H1 (cell line): Measurements from ENCODE around the gene AOPEP. TPM values are rescaled to one million over a fixed set of nuclear protein-coding genes. Genes with fewer than 3 reads are reported as not detected.

Experiments
- CTCF ChIA-PET: fragments of 300-600 bp; sonication (Branson Sonifier 250); formaldehyde crosslinking; loops from one replicate; lab custom pipeline; 2021; ENCODE audit not compliant: partially characterized antibody; lab: Charles Lee
- POLR2A ChIA-PET: fragments of 300-600 bp; sonication (Branson Sonifier 250); formaldehyde crosslinking; loops from one replicate; lab custom pipeline; 2021; ENCODE audit warnings: inconsistent platforms; ENCODE audit not compliant: partially characterized antibody; lab: Charles Lee
- DNase-seq, 2 experiments: peaks; one replicate each; pipeline versions ENCODE4 v3.0.0 to v3.0.0-alpha.2; 2010 to 2022; ENCODE audit warnings: low spot score in 2 of 2, low read depth in 1 of 2, mixed read lengths in 1 of 2
- FAIRE-seq: peaks from 2 replicates; lab custom pipeline; 2011; peaks lifted over from hg19 to GRCh38; lab: Jason Lieb, UNC
- H2AFZ ChIP-seq: 2 replicates; pipeline ENCODE4 v1.8.1; 2012; ENCODE audit warnings: low read length, inconsistent platforms
- H2AK5ac ChIP-seq: 2 replicates; pipeline ENCODE4 v1.6.1; 2013; ENCODE audit warnings: low read depth, low read length
- H2BK120ac ChIP-seq: replicated peaks from 2 replicates; pipeline ENCODE3; 2013; ENCODE audit warnings: low read depth, low read length, inconsistent platforms
- H2BK12ac ChIP-seq: 2 replicates; pipeline ENCODE4 v1.6.1; 2013; ENCODE audit warnings: low read depth, low read length
- H2BK15ac ChIP-seq: 2 replicates; pipeline ENCODE4 v1.6.1; 2013; ENCODE audit warnings: low read length
- H2BK20ac ChIP-seq: 2 replicates; pipeline ENCODE4 v1.6.1; 2013; ENCODE audit warnings: low read length
- H2BK5ac ChIP-seq: 2 replicates; pipeline ENCODE4 v1.6.1; 2013; ENCODE audit warnings: low read depth, low read length
- H3K14ac ChIP-seq: 2 replicates; pipeline ENCODE4 v1.6.1; 2013; ENCODE audit warnings: inconsistent platforms; ENCODE audit not compliant: insufficient read length
- H3K18ac ChIP-seq: 2 replicates; pipeline ENCODE4 v1.6.1; 2013; ENCODE audit warnings: low read length; ENCODE audit errors: extremely low read depth
- H3K23ac ChIP-seq: 2 replicates; pipeline ENCODE4 v1.6.1; 2013; ENCODE audit warnings: inconsistent platforms; ENCODE audit not compliant: insufficient read length
- H3K23me2 ChIP-seq: 2 replicates; pipeline ENCODE4 v1.6.1; 2013; ENCODE audit warnings: low read depth, low read length
- H3K27ac ChIP-seq: 2 replicates; pipeline ENCODE4 v1.6.1; 2011; ENCODE audit warnings: low read depth, low read length, inconsistent platforms
- H3K27me3 ChIP-seq, 4 experiments: replicated peaks in 1 of 4; 1 replicate in 1 of 4; 2 replicates in 3 of 4; pipeline versions ENCODE4 v1.6.1 to v1.8.1; 2011 to 2013; ENCODE audit warnings: low read length in 3 of 4, mild to moderate bottlenecking in 3 of 4, inconsistent platforms in 2 of 4, mixed read lengths in 2 of 4, moderate library complexity in 1 of 4; ENCODE audit not compliant: control insufficient read depth in 3 of 4, insufficient read depth in 3 of 4; ENCODE audit errors: extremely low read depth in 1 of 4
- H3K36me3 ChIP-seq, 4 experiments: 2 replicates each; pipeline versions ENCODE4 v1.6.1 to v1.8.1; 2011 to 2013; ENCODE audit warnings: mild to moderate bottlenecking in 4 of 4, low read length in 3 of 4, moderate library complexity in 2 of 4, control low read depth in 1 of 4, inconsistent platforms in 1 of 4; ENCODE audit not compliant: insufficient read depth in 4 of 4, control insufficient read depth in 2 of 4
- H3K4ac ChIP-seq: replicated peaks from 2 replicates; pipeline ENCODE3; 2013; ENCODE audit warnings: low read length, low read depth, mixed read lengths, inconsistent platforms; ENCODE audit not compliant: insufficient read length
- H3K4me1 ChIP-seq, 4 experiments: replicated peaks in 1 of 4; 1 replicate in 1 of 4; 2 replicates in 3 of 4; pipeline versions ENCODE4 v1.6.1 to v1.8.1; 2011 to 2013; ENCODE audit warnings: low read length in 3 of 4, inconsistent platforms in 2 of 4, mixed read lengths in 1 of 4; ENCODE audit not compliant: insufficient read depth in 4 of 4, control insufficient read depth in 3 of 4
- H3K4me2 ChIP-seq, 2 experiments: 2 replicates each; pipeline versions ENCODE4 v1.6.1 to v1.8.1; 2011 to 2013; ENCODE audit warnings: low read depth in 2 of 2, low read length in 2 of 2, control low read depth in 1 of 2, inconsistent platforms in 1 of 2, mild to moderate bottlenecking in 1 of 2; ENCODE audit not compliant: insufficient read depth in 1 of 2
- H3K4me3 ChIP-seq, 4 experiments: fragments of 200-600, 300-600 bp in 1 of 4; sonication (generic), shearing (Covaris generic), sonication (Bioruptor Twin) in 1 of 4; 2 replicates each; pipeline versions ENCODE4 v1.5.1 to v1.8.1; 2011 to 2016; ENCODE audit warnings: low read length in 4 of 4, low read depth in 3 of 4, control low read depth in 2 of 4, inconsistent platforms in 2 of 4, mild to moderate bottlenecking in 2 of 4, mixed read lengths in 1 of 4, moderate library complexity in 1 of 4; ENCODE audit not compliant: insufficient read depth in 2 of 4; ENCODE audit errors: extremely low read depth in 1 of 4
- H3K56ac ChIP-seq: replicated peaks from 2 replicates; pipeline ENCODE3; 2013; ENCODE audit warnings: low read depth, mild to moderate bottlenecking, mixed read lengths, low read length, inconsistent platforms; ENCODE audit not compliant: insufficient read length
- H3K79me1 ChIP-seq: 2 replicates; pipeline ENCODE4 v1.6.1; 2013; ENCODE audit warnings: low read depth, low read length, control low read depth
- H3K79me2 ChIP-seq, 2 experiments: 2 replicates each; pipeline versions ENCODE4 v1.6.1 to v1.8.1; 2012 to 2013; ENCODE audit warnings: low read length in 2 of 2, mild to moderate bottlenecking in 2 of 2, inconsistent platforms in 1 of 2; ENCODE audit not compliant: insufficient read depth in 2 of 2, control insufficient read depth in 1 of 2
- H3K9ac ChIP-seq, 4 experiments: replicated peaks in 1 of 4; 1 replicate in 1 of 4; 2 replicates in 3 of 4; pipeline versions ENCODE4 v1.6.1 to v1.8.1; 2011 to 2013; ENCODE audit warnings: low read depth in 3 of 4, low read length in 3 of 4, control low read depth in 2 of 4, mild to moderate bottlenecking in 2 of 4, moderate library complexity in 2 of 4, inconsistent platforms in 1 of 4; ENCODE audit errors: extremely low read depth in 1 of 4
- H3K9me3 ChIP-seq, 2 experiments: 2 replicates each; pipeline versions ENCODE4 v1.6.1 to v1.8.1; 2012 to 2013; ENCODE audit warnings: mild to moderate bottlenecking in 2 of 2, moderate library complexity in 2 of 2, control low read depth in 1 of 2, inconsistent platforms in 1 of 2, low read depth in 1 of 2, low read length in 1 of 2, mixed read lengths in 1 of 2; ENCODE audit not compliant: insufficient read depth in 2 of 2
- H4K20me1 ChIP-seq, 2 experiments: replicated peaks in 1 of 2; 2 replicates each; pipeline versions ENCODE3 to v1.8.1; 2011 to 2013; ENCODE audit warnings: inconsistent platforms in 2 of 2, low read length in 2 of 2, mild to moderate bottlenecking in 1 of 2; ENCODE audit not compliant: insufficient read depth in 2 of 2, control insufficient read depth in 1 of 2
- H4K5ac ChIP-seq: 2 replicates; pipeline ENCODE4 v1.6.1; 2013; ENCODE audit warnings: low read length, low read depth, mixed read lengths, inconsistent platforms; ENCODE audit not compliant: insufficient read length
- H4K8ac ChIP-seq: 2 replicates; pipeline ENCODE4 v1.8.0; 2013; ENCODE audit warnings: mild to moderate bottlenecking, moderate library complexity, low read length, inconsistent platforms; ENCODE audit not compliant: insufficient read depth; ENCODE audit errors: extremely low read depth
- H4K91ac ChIP-seq: replicated peaks from 2 replicates; pipeline ENCODE3; 2013; ENCODE audit warnings: low read length, mixed read lengths, inconsistent platforms; ENCODE audit not compliant: insufficient read length
- CBX5 ChIP-seq: fragments of 300-800, 300-1000 bp; sonication (generic); IDR thresholded peaks from 2 replicates; pipeline ENCODE4 v1.7.1; 2016; ENCODE audit warnings: antibody characterized with exemption, low read length, low read depth
- JUN ChIP-seq: IDR thresholded peaks from 2 replicates; pipeline ENCODE4 v1.6.1; 2011; ENCODE audit warnings: low read depth, mild to moderate bottlenecking, improper control_type of control experiment, low read length
- JUND ChIP-seq: IDR thresholded peaks from 2 replicates; pipeline ENCODE4 v1.6.1; 2011; ENCODE audit warnings: mild to moderate bottlenecking, improper control_type of control experiment, low read length
- NRF1 ChIP-seq: IDR thresholded peaks from 2 replicates; pipeline ENCODE4 v1.6.1; 2011; ENCODE audit warnings: mild to moderate bottlenecking, low read depth, low read length, improper control_type of control experiment
- RBBP5 ChIP-seq: IDR thresholded peaks from 2 replicates; pipeline ENCODE4 v1.7.1; 2012; ENCODE audit warnings: low read depth, mild to moderate bottlenecking, inconsistent platforms, low read length, moderate library complexity, borderline replicate concordance
- RNF2 ChIP-seq: fragments of 200-900, 300-1000 bp; sonication (generic); IDR thresholded peaks from 2 replicates; pipeline ENCODE4 v1.7.1; 2016; ENCODE audit warnings: borderline replicate concordance, low read depth, mild to moderate bottlenecking, antibody characterized with exemption, low read length; ENCODE audit not compliant: poor library complexity, severe bottlenecking; ENCODE audit errors: missing control alignments
- SIRT6 ChIP-seq: IDR thresholded peaks from one replicate; pipeline ENCODE4 v1.7.1; 2012; ENCODE audit warnings: low read length, inconsistent platforms
- SUZ12 ChIP-seq: fragments of 200-600 bp; sonication (generic); IDR thresholded peaks from 2 replicates; pipeline ENCODE4 v1.6.1; 2012; ENCODE audit warnings: mild to moderate bottlenecking, inconsistent platforms, low read length, moderate library complexity, mixed read lengths
- WGBS, 2 experiments: shearing (Covaris generic) in 1 of 2; methylation state at CpG; one replicate each; pipeline versions ENCODE4 v1.1.6 to v1.1.7; 2013 to 2015; ENCODE audit warnings: low lambda C conversion rate in 2 of 2, mixed read lengths in 2 of 2, inconsistent platforms in 1 of 2, low coverage in 1 of 2, missing lambda C conversion rate in 1 of 2; ENCODE audit not compliant: insufficient replicate concordance in 2 of 2, insufficient coverage in 1 of 2, insufficient read length in 1 of 2; ENCODE audit errors: extremely low coverage in 1 of 2, missing lambda C conversion rate in 1 of 2; 5-methylcytosine and 5-hydroxymethylcytosine counted together
- polyA plus RNA-seq, 7 experiments: library from polyadenylated mRNA; depleted of rRNA in 3 of 7; stranded (reverse) in 5 of 7; unstranded in 2 of 7; fragments of >200 nt in 5 of 7; fragments of 200-250 nt in 2 of 7; gene quantifications; 1 replicate in 5 of 7; 2 replicates in 1 of 7; 4 replicates in 1 of 7; pipeline versions ENCODE4 v1.2.1 to v1.2.3, GENCODE V29; 2011 to 2013; ENCODE audit warnings: missing spikeins in 2 of 7, mixed read lengths in 2 of 7
- total RNA-seq: library from RNA; stranded (reverse); fragmentation: NEBNext Ultra II Directional; extraction: Animal tissue kit (Norgen Biotek cat#: 25700); gene quantifications from 2 replicates; pipeline ENCODE4 v1.2.1, GENCODE V29; 2021
- TF ChIP-seq, protein P1 (sequence below): IDR thresholded peaks from 2 replicates; pipeline ENCODE4 v1.6.1; 2012; ENCODE audit warnings: inconsistent platforms
- TF ChIP-seq, protein P2 (sequence below): IDR thresholded peaks from 2 replicates; pipeline ENCODE4 v1.6.1; 2011; ENCODE audit warnings: low read length, improper control_type of control experiment
- TF ChIP-seq, protein P3 (sequence below): IDR thresholded peaks from 2 replicates; pipeline ENCODE4 v1.6.1; 2012; ENCODE audit warnings: low read length, inconsistent platforms

The AOPEP gene
- total and polyA plus RNA-seq, 2 of the 8 experiments (the other 6 are each of a cell fraction or from before 2014, with no cell fraction given): 6.1 to 14.3 TPM

DNA sequence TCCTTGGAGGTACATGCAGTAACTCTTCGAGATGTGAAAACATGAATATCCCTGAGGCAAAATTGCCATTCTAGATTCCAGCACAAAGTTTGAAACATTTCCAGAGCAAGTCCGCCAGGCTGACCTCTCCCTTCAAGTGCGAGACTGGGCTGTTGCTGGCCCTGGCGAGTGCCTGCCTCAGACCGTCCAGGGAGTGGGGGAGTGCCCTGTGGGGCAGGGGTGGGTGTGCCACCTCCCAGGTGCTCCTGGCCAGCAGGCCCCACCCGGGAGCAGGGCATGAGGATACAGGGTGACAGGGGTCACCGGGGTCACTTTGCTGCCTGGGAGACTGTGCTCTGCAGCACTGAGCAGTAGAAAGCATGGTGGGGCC lies 199.9 kb downstream of the AOPEP start:
- no peak overlapping the region for H3K23ac ChIP-seq
- H2AFZ ChIP-seq: no peak overlapping the region
- H3K27ac ChIP-seq: no peak overlapping the region
- H2AK5ac ChIP-seq: no peak overlapping the region
- POLR2A ChIA-PET: interaction anchor here (1.5 kb wide), 1 partner anchor 9 kb away, joined by 4 read pairs; no protein-coding TSS in a partner anchor
- H3K79me1 ChIP-seq: no peaks in the 10 kb centered on the region
- CTCF ChIA-PET: no interaction called here
- no peak overlapping the region for H2BK12ac ChIP-seq
- H2BK120ac ChIP-seq: no peak overlapping the region
- 84% methylated on average over 6 of the region's 7 CpGs; no CpG with 5 or more reads in 1 of the 2 experiments for WGBS, 2 experiments
- H2BK20ac ChIP-seq: no peak overlapping the region
- no peak overlapping the region for H2BK15ac ChIP-seq
- no peak overlapping the region for H3K4ac ChIP-seq
- no peaks in the 10 kb centered on the region for H3K9me3 ChIP-seq
- H3K4me3 ChIP-seq: no peak overlapping the region
- H3K9ac ChIP-seq: no peak overlapping the region
- no peak overlapping the region for H4K5ac ChIP-seq
- DNase-seq: no peak
- no peak for FAIRE-seq
- H2BK5ac ChIP-seq: no peak overlapping the region
- H3K56ac ChIP-seq: no peak overlapping the region
- H3K18ac ChIP-seq: no peak overlapping the region
- H3K4me2 ChIP-seq: no peak overlapping the region
- H3K79me2 ChIP-seq: no peaks in the 10 kb centered on the region; a peak in 1 of 4 replicates
- H3K23me2 ChIP-seq: no peaks in the 10 kb centered on the region
- H3K4me1 ChIP-seq: peaks cover 0 to 12% (median 7%) of the 10 kb centered on the region in 4 experiments; a peak in 6 of 7 replicates
- H4K20me1 ChIP-seq: no peaks in the 10 kb centered on the region
- H3K36me3 ChIP-seq: no peaks in the 10 kb centered on the region
- H3K27me3 ChIP-seq: no peaks in the 10 kb centered on the region
- no peak overlapping the region for H3K14ac ChIP-seq
- no peak overlapping the region for H4K91ac ChIP-seq
- no peak overlapping the region for H4K8ac ChIP-seq
- TF ChIP-seq JUN (no peak), SIRT6 (no peak), SUZ12 (no peak), CBX5 (no peak), RNF2 (no peak), JUND (no peak), NRF1 (no peak), RBBP5 (no peak)
- TF ChIP-seq, protein P1, sequence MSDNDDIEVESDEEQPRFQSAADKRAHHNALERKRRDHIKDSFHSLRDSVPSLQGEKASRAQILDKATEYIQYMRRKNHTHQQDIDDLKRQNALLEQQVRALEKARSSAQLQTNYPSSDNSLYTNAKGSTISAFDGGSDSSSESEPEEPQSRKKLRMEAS: no peak
- TF ChIP-seq, protein P2, sequence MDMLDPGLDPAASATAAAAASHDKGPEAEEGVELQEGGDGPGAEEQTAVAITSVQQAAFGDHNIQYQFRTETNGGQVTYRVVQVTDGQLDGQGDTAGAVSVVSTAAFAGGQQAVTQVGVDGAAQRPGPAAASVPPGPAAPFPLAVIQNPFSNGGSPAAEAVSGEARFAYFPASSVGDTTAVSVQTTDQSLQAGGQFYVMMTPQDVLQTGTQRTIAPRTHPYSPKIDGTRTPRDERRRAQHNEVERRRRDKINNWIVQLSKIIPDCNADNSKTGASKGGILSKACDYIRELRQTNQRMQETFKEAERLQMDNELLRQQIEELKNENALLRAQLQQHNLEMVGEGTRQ: no peak
- TF ChIP-seq, protein P3, sequence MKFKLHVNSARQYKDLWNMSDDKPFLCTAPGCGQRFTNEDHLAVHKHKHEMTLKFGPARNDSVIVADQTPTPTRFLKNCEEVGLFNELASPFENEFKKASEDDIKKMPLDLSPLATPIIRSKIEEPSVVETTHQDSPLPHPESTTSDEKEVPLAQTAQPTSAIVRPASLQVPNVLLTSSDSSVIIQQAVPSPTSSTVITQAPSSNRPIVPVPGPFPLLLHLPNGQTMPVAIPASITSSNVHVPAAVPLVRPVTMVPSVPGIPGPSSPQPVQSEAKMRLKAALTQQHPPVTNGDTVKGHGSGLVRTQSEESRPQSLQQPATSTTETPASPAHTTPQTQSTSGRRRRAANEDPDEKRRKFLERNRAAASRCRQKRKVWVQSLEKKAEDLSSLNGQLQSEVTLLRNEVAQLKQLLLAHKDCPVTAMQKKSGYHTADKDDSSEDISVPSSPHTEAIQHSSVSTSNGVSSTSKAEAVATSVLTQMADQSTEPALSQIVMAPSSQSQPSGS: no peak
